ENCODE measurements around the gene GDPGP1. TPM values are rescaled to one million over a fixed set of nuclear protein-coding genes. Genes with fewer than 3 reads are reported as not detected.

GDPGP1 gene
- total and polyA plus RNA-seq, 12 donors = 3.0 to 16.3 (median 13.0) TPM

GRCh38 chr15:90205886-90206285, 28.1 kb upstream of the GDPGP1 start:
- WGBS, 2 donors = 44 to 57% methylated on average over 5 of the region's 5 CpGs
- H3K36me3 ChIP-seq = peaks cover 0 to 46% (median 0%) of the 10 kb centered on the region in 9 donors
- H3K4me1 ChIP-seq = peaks cover 16 to 68% (median 37%) of the 10 kb centered on the region in 9 donors
- peak in 4 of 8 donors; percentile 33 to 61 (median 44) for ATAC-seq
- no peaks in the 10 kb centered on the region for H3K9me3 ChIP-seq
- no peaks in the 10 kb centered on the region for H3K27me3 ChIP-seq
- TF ChIP-seq CTCF (IDR thresholded peaks at IDR 0.05) = no peak
- intact Hi-C loops (cut with DNase I) = no loop called here
- H3K27ac ChIP-seq = peak overlapping the region in 8 of 10 donors; percentile 9 to 57 (median 28)
- no peak overlapping the region for H3K4me3 ChIP-seq
- DNase-seq = no peak

- no peaks in the 10 kb centered on the region for H3K9me3 ChIP-seq
- H3K4me3 ChIP-seq = no peak overlapping the region
- intact Hi-C loops (cut with DNase I) = no loop called here
- no peak for DNase-seq
- no peaks in the 10 kb centered on the region for H3K27me3 ChIP-seq
- peaks cover 0 to 46% (median 0%) of the 10 kb centered on the region in 9 donors for H3K36me3 ChIP-seq
- TF ChIP-seq CTCF (IDR thresholded peaks at IDR 0.05) = no peak
- peaks cover 17 to 75% (median 41%) of the 10 kb centered on the region in 9 donors for H3K4me1 ChIP-seq
- H3K27ac ChIP-seq = no peak overlapping the region
- ATAC-seq = no peak
- 92 to 96% methylated on average over 6 of the region's 6 CpGs for WGBS, 2 donors
Measured at GRCh38 chr15:90207252-90207651, 26.8 kb upstream of the GDPGP1 start.

GRCh38 chr15:90208356-90208755, 25.7 kb upstream of the GDPGP1 start:
- ATAC-seq (no peak), DNase-seq (no peak)
- peaks cover 0 to 42% (median 0%) of the 10 kb centered on the region in 9 donors for H3K36me3 ChIP-seq
- no peaks in the 10 kb centered on the region for H3K9me3 ChIP-seq
- no peaks in the 10 kb centered on the region for H3K27me3 ChIP-seq
- H3K4me3 ChIP-seq = no peak overlapping the region
- 93 to 94% methylated on average over 6 of the region's 6 CpGs for WGBS, 2 donors
- no peak for TF ChIP-seq CTCF (IDR thresholded peaks at IDR 0.05)
- H3K27ac ChIP-seq = no peak overlapping the region
- H3K4me1 ChIP-seq = peaks cover 13 to 73% (median 47%) of the 10 kb centered on the region in 9 donors
- intact Hi-C loops (cut with DNase I) = no loop called here

- DNase-seq (no peak), ATAC-seq (no peak)
- Histone ChIP-seq H3K9me3 (no peaks in the 10 kb centered on the region), H3K27me3 (no peaks in the 10 kb centered on the region), H3K27ac (no peak overlapping the region), H3K4me3 (no peak overlapping the region), H3K36me3 (peaks cover 0 to 35% (median 0%) of the 10 kb centered on the region in 9 donors), H3K4me1 (peaks cover 10 to 72% (median 49%) of the 10 kb centered on the region in 9 donors)
- intact Hi-C loops (cut with DNase I) = no loop called here
- no peak for TF ChIP-seq CTCF (IDR thresholded peaks at IDR 0.05)
- WGBS, 2 donors = 64 to 78% methylated on average over 9 of the region's 9 CpGs
Measured at GRCh38 chr15:90209591-90209990, 24.4 kb upstream of the GDPGP1 start.

All from heart right ventricle (tissue), 16 donors.